ENCODE results near the gene OPTC.

DNA sequence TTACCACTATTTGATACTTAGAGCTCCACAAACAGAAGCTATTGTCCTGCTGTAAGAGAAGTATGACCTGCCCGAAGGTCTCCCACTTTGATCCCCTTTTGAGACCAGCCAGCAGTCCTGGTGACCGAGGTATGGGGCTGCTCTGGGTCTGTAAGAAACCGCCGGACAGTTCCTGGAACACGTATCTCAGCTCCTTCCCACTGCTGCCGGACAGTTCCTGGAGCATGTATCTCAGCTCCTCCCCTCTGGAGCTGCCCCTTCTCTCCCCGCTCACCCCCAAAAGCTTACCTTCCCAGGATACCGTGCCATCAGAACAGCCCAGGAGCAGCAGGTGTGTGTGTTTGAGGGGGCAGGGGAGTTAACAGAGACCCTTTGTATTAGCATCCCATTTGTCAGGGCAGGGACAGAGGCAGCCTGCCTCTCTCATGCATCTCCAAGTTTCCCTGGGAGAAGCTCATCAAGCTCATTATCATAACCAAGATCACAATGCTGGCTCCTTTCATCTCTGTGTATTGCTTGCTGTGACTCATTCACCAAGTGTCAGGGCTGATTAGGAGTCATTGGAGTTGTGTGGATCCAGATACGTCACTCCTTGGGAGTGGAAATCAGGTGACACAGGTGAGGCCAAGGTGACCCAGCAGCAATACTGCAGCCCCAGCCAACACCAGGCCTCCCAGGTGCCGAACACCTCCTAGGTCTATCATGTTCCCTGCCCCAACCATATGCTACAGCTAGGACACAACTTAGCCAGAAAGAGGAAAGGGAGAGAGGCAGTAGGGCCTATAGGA is 25.3 kb downstream of the OPTC start:
- no peak for TF ChIP-seq TP53 (CRISPR knock-in tag; conservative IDR thresholded peaks at IDR 0.05)
- no peak for TF ChIP-seq HDAC1 (CRISPR knock-in tag; IDR thresholded peaks at IDR 0.05)
- TF ChIP-seq NR3C1 (CRISPR knock-in tag; IDR thresholded peaks at IDR 0.05), result no peak
- TF ChIP-seq EP300 (IDR thresholded peaks at IDR 0.05; ENCODE audit: low read depth in 2 of 2, low read length in 2 of 2), result no peak
- no peak for TF ChIP-seq EP300 (CRISPR knock-in tag; IDR thresholded peaks at IDR 0.05; ENCODE audit: borderline replicate concordance)
- no peak for TF ChIP-seq JARID2 (CRISPR knock-in tag; IDR thresholded peaks at IDR 0.05; ENCODE audit: insufficient replicate concordance)
- TF ChIP-seq, protein P1, sequence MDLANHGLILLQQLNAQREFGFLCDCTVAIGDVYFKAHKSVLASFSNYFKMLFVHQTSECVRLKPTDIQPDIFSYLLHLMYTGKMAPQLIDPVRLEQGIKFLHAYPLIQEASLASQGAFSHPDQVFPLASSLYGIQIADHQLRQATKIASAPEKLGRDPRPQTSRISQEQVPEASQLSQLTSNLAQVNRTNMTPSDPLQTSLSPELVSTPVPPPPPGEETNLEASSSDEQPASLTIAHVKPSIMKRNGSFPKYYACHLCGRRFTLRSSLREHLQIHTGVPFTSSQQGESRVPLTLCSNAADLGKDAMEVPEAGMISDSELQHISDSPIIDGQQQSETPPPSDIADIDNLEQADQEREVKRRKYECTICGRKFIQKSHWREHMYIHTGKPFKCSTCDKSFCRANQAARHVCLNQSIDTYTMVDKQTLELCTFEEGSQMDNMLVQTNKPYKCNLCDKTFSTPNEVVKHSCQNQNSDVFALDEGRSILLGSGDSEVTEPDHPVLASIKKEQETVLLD (CRISPR knock-in tag; IDR thresholded peaks at IDR 0.05; ENCODE audit: low read depth), result no peak
- TF ChIP-seq MYC (CRISPR knock-in tag; IDR thresholded peaks at IDR 0.05; ENCODE audit: borderline replicate concordance), result no peak
- TF ChIP-seq ZNF274 (CRISPR knock-in tag; IDR thresholded peaks at IDR 0.05), result no peak
- no peak for TF ChIP-seq ZNF670 (CRISPR knock-in tag; IDR thresholded peaks at IDR 0.05; ENCODE audit: borderline replicate concordance)
- no peak for TF ChIP-seq ZNF589 (CRISPR knock-in tag; conservative IDR thresholded peaks at IDR 0.05)
- TF ChIP-seq NR2C2 (CRISPR knock-in tag; IDR thresholded peaks at IDR 0.05; ENCODE audit: borderline replicate concordance), result no peak

All from HepG2 (cell line).